HG03060 (cell line): ENCODE data around the gene TMEM132E.

Source experiments
- ATAC-seq: cut with Tn5 transposase; IDR thresholded peaks from one replicate; pipeline ENCODE4 v1.9.1; 2021; ENCODE audit warnings: low read depth, moderate number of reproducible peaks; ENCODE audit not compliant: unreplicated experiment

The TMEM132E gene

GRCh38 chr17:34567691-34568465 is 11.5 kb upstream of the TMEM132E start:
- no peak for ATAC-seq

GRCh38 chr17:34568953-34569352 is 10.4 kb upstream of the TMEM132E start:
- ATAC-seq = no peak

GRCh38 chr17:34569591-34569990 is 9.8 kb upstream of the TMEM132E start:
- ATAC-seq = no peak

GRCh38 chr17:34570506-34570905 is 8.9 kb upstream of the TMEM132E start:
- no peak for ATAC-seq

- no peak for ATAC-seq
Measured at GRCh38 chr17:34571428-34572130, 7.8 kb upstream of the TMEM132E start.

GRCh38 chr17:34572483-34572882 is 6.9 kb upstream of the TMEM132E start:
- no peak for ATAC-seq

- ATAC-seq = no peak
Measured at GRCh38 chr17:34575182-34575581, 4.2 kb upstream of the TMEM132E start.

- no peak for ATAC-seq
Measured at GRCh38 chr17:34578016-34578415, 1.4 kb upstream of the TMEM132E start.

GRCh38 chr17:34578656-34579016 is 746 bp upstream of the TMEM132E start:
- ATAC-seq = no peak

- ATAC-seq = no peak
Measured at GRCh38 chr17:34579979-34580684, 750 bp downstream of the TMEM132E start.

GRCh38 chr17:34580685-34581445 is 1.5 kb downstream of the TMEM132E start:
- no peak for ATAC-seq

- no peak for ATAC-seq
Measured at GRCh38 chr17:34581446-34582184, 2.2 kb downstream of the TMEM132E start.

- no peak for ATAC-seq
Measured at GRCh38 chr17:34582185-34582900, 3.0 kb downstream of the TMEM132E start.

- no peak for ATAC-seq
Measured at GRCh38 chr17:34582901-34583245, 3.5 kb downstream of the TMEM132E start.

GRCh38 chr17:34584805-34585416 is 5.5 kb downstream of the TMEM132E start:
- no peak for ATAC-seq

- no peak for ATAC-seq
Measured at GRCh38 chr17:34586346-34586846, 7.0 kb downstream of the TMEM132E start.

GRCh38 chr17:34588266-34588665 is 8.9 kb downstream of the TMEM132E start:
- no peak for ATAC-seq

- no peak for ATAC-seq
Measured at GRCh38 chr17:34589120-34589965, 10.0 kb downstream of the TMEM132E start.
